Activated T-helper 1 cell treated with anti-CD3 and anti-CD28 coated beads, Interleukin-12 subunit alpha, Interleukin-12 subunit beta, Interleukin-2, Interleukin-4 antibody, amounts not matched to agents 30 ng/mL and 10 ng/mL and 1 ng/mL, durations not matched to agents 14 hours and 24 hours and 36 hours (primary cell): ENCODE measurements around the gene CHAF1A. TPM values are rescaled to one million over a fixed set of nuclear protein-coding genes. Genes with fewer than 3 reads are reported as not detected.

ENCODE experiments used
- DNase-seq: peaks from one replicate; pipeline ENCODE4 v3.0.0; 2021; ENCODE audit warnings: low spot score
- H3K27ac Mint-ChIP-seq: one replicate; pipeline ENCODE4 v1.8.0; 2021; ENCODE audit warnings: mild to moderate bottlenecking, mixed read lengths
- H3K27me3 Mint-ChIP-seq: one replicate; pipeline ENCODE4 v1.8.0; 2022; ENCODE audit warnings: mild to moderate bottlenecking, moderate library complexity, mixed read lengths; ENCODE audit not compliant: insufficient read depth
- H3K36me3 Mint-ChIP-seq: one replicate; pipeline ENCODE4 v1.8.0; 2021; ENCODE audit warnings: low read depth, mixed read lengths
- H3K4me1 Mint-ChIP-seq: one replicate; pipeline ENCODE4 v1.8.0; 2021; ENCODE audit warnings: low read depth, mixed read lengths
- H3K4me3 Mint-ChIP-seq: one replicate; pipeline ENCODE4 v1.8.0; 2021; ENCODE audit warnings: mild to moderate bottlenecking, moderate library complexity, mixed read lengths
- H3K9me3 Mint-ChIP-seq: one replicate; pipeline ENCODE4 v1.8.0; 2021; ENCODE audit warnings: mixed read lengths
- intact Hi-C: fragments of 100-400 bp; cut with micrococcal nuclease; formaldehyde crosslinking; loops from one replicate; pipeline ENCODE4 v1.15.1; 2024
- total RNA-seq: library from RNA; stranded (reverse); gene quantifications from 2 replicates; pipeline ENCODE4 v1.2.3, GENCODE V29; 2022

The CHAF1A gene
- total RNA-seq, 1 donor from 2014 or later: 107 TPM

GRCh38 chr19:4376671-4376990, 25.8 kb upstream of the CHAF1A start:
- Mint-ChIP-seq H3K4me1 (peaks cover 62% of the 10 kb centered on the region), H3K4me3 (no peak overlapping the region), H3K27me3 (no peaks in the 10 kb centered on the region), H3K27ac (peak overlapping the region; percentile 75), H3K9me3 (no peaks in the 10 kb centered on the region), H3K36me3 (no peaks in the 10 kb centered on the region)
- no peak for DNase-seq
- intact Hi-C loops: no loop called here

GRCh38 chr19:4376991-4377781, 25.3 kb upstream of the CHAF1A start:
- intact Hi-C loops: no loop called here
- Mint-ChIP-seq H3K27ac (no peak overlapping the region), H3K4me3 (no peak overlapping the region), H3K9me3 (no peaks in the 10 kb centered on the region), H3K27me3 (no peaks in the 10 kb centered on the region), H3K36me3 (no peaks in the 10 kb centered on the region), H3K4me1 (peaks cover 56% of the 10 kb centered on the region)
- no peak for DNase-seq

- no peak for DNase-seq
- H3K4me3 Mint-ChIP-seq: peak overlapping the region; percentile 26
- H3K27ac Mint-ChIP-seq: peak overlapping the region; percentile 83
- peaks cover 3% of the 10 kb centered on the region for H3K36me3 Mint-ChIP-seq
- H3K9me3 Mint-ChIP-seq: no peaks in the 10 kb centered on the region
- H3K27me3 Mint-ChIP-seq: no peaks in the 10 kb centered on the region
- H3K4me1 Mint-ChIP-seq: peaks cover 52% of the 10 kb centered on the region
- intact Hi-C loops: loop anchor here (1.0 kb wide), 2 partner anchors 10 to 21 kb away; partner anchors contain the start of gene SH3GL1
These were observed 23.6 kb upstream of the CHAF1A start for GRCh38 chr19:4378886-4379285.

GRCh38 chr19:4379383-4380253, 22.8 kb upstream of the CHAF1A start:
- Mint-ChIP-seq H3K4me1 (peaks cover 49% of the 10 kb centered on the region), H3K27me3 (no peaks in the 10 kb centered on the region), H3K36me3 (peaks cover 3% of the 10 kb centered on the region), H3K27ac (peak overlapping the region; percentile 83), H3K4me3 (peak overlapping the region; percentile 78), H3K9me3 (no peaks in the 10 kb centered on the region)
- no peak for DNase-seq
- intact Hi-C loops: loop anchor here (1.0 kb wide), 2 partner anchors 10 to 21 kb away; partner anchors contain the start of gene SH3GL1

- Mint-ChIP-seq H3K4me3 (peak overlapping the region; percentile 78), H3K27me3 (no peaks in the 10 kb centered on the region), H3K27ac (peak overlapping the region; percentile 83), H3K36me3 (peaks cover 3% of the 10 kb centered on the region), H3K9me3 (no peaks in the 10 kb centered on the region), H3K4me1 (peaks cover 48% of the 10 kb centered on the region)
- peak; percentile 35 for DNase-seq
- intact Hi-C loops: no loop called here
These were observed 22.1 kb upstream of the CHAF1A start for GRCh38 chr19:4380254-4380727.

GRCh38 chr19:4385291-4386040, 17.0 kb upstream of the CHAF1A start:
- no peaks in the 10 kb centered on the region for H3K9me3 Mint-ChIP-seq

GRCh38 chr19:4386041-4386782, 16.2 kb upstream of the CHAF1A start:
- DNase-seq: no peak
- Mint-ChIP-seq H3K9me3 (no peaks in the 10 kb centered on the region), H3K4me3 (no peak overlapping the region), H3K27me3 (no peaks in the 10 kb centered on the region), H3K27ac (no peak overlapping the region), H3K36me3 (peaks cover 12% of the 10 kb centered on the region), H3K4me1 (peaks cover 13% of the 10 kb centered on the region)
- intact Hi-C loops: no loop called here

More at GRCh38 chr19:4385291-4386040, 17.0 kb upstream of the CHAF1A start:
- Mint-ChIP-seq H3K4me1 (peaks cover 15% of the 10 kb centered on the region), H3K4me3 (no peak overlapping the region), H3K27me3 (no peaks in the 10 kb centered on the region), H3K36me3 (peaks cover 12% of the 10 kb centered on the region), H3K27ac (no peak overlapping the region)
- intact Hi-C loops: no loop called here
- no peak for DNase-seq

- intact Hi-C loops: no loop called here
- Mint-ChIP-seq H3K4me1 (peaks cover 12% of the 10 kb centered on the region), H3K4me3 (no peak overlapping the region), H3K27ac (peak overlapping the region; percentile 22), H3K9me3 (no peaks in the 10 kb centered on the region), H3K27me3 (no peaks in the 10 kb centered on the region), H3K36me3 (peaks cover 11% of the 10 kb centered on the region)
- no peak for DNase-seq
These were observed 13.9 kb upstream of the CHAF1A start for GRCh38 chr19:4388337-4389063.

GRCh38 chr19:4389064-4389375, 13.4 kb upstream of the CHAF1A start:
- Mint-ChIP-seq H3K4me1 (peaks cover 15% of the 10 kb centered on the region), H3K27me3 (no peaks in the 10 kb centered on the region), H3K9me3 (no peaks in the 10 kb centered on the region), H3K27ac (no peak overlapping the region), H3K4me3 (no peak overlapping the region), H3K36me3 (peaks cover 13% of the 10 kb centered on the region)
- no peak for DNase-seq
- intact Hi-C loops: no loop called here

- Mint-ChIP-seq H3K27me3 (no peaks in the 10 kb centered on the region), H3K4me3 (no peak overlapping the region), H3K4me1 (peaks cover 21% of the 10 kb centered on the region), H3K9me3 (no peaks in the 10 kb centered on the region), H3K27ac (no peak overlapping the region), H3K36me3 (peaks cover 17% of the 10 kb centered on the region)
- DNase-seq: no peak
- intact Hi-C loops: no loop called here
These were observed 12.9 kb upstream of the CHAF1A start for GRCh38 chr19:4389511-4390016.

GRCh38 chr19:4390017-4390566, 12.3 kb upstream of the CHAF1A start:
- DNase-seq: no peak
- Mint-ChIP-seq H3K27ac (peak overlapping the region; percentile 63), H3K36me3 (peaks cover 21% of the 10 kb centered on the region), H3K27me3 (no peaks in the 10 kb centered on the region), H3K9me3 (no peaks in the 10 kb centered on the region), H3K4me3 (peak overlapping the region; percentile 19), H3K4me1 (peaks cover 26% of the 10 kb centered on the region)
- intact Hi-C loops: no loop called here
